NCI-H345 (cell line): ENCODE results near the gene KSR2.

Experiments used
- DNase-seq: peaks from one replicate; lab custom pipeline; 2025; lab: John Stamatoyannopoulos, UW

KSR2 gene

GRCh38 chr12:117491711-117492110 is 477.1 kb downstream of the KSR2 start:
- no peak for DNase-seq

GRCh38 chr12:117490130-117490529 is 478.7 kb downstream of the KSR2 start:
- DNase-seq, result no peak

- no peak for DNase-seq
These were observed 479.1 kb downstream of the KSR2 start for GRCh38 chr12:117489671-117490070.

GRCh38 chr12:117486840-117487659 is 481.7 kb downstream of the KSR2 start:
- DNase-seq, result no peak

GRCh38 chr12:117485984-117486839 is 482.6 kb downstream of the KSR2 start:
- DNase-seq, result peak; percentile 98

GRCh38 chr12:117484901-117485300 is 483.9 kb downstream of the KSR2 start:
- DNase-seq, result no peak

- no peak for DNase-seq
These were observed 485.3 kb downstream of the KSR2 start for GRCh38 chr12:117483501-117483900.

GRCh38 chr12:117481470-117481869 is 487.3 kb downstream of the KSR2 start:
- DNase-seq, result no peak

GRCh38 chr12:117476341-117476740 is 492.4 kb downstream of the KSR2 start:
- DNase-seq, result no peak

GRCh38 chr12:117473856-117474255 is 494.9 kb downstream of the KSR2 start:
- DNase-seq, result no peak

GRCh38 chr12:117472983-117473382 is 495.8 kb downstream of the KSR2 start:
- no peak for DNase-seq

GRCh38 chr12:117470804-117471203 is 498.0 kb downstream of the KSR2 start:
- no peak for DNase-seq

- no peak for DNase-seq
These were observed 498.8 kb downstream of the KSR2 start for GRCh38 chr12:117469883-117470483.

- DNase-seq, result peak; percentile 79
These were observed 500.8 kb downstream of the KSR2 start for GRCh38 chr12:117468016-117468415.

GRCh38 chr12:117467588-117467987 is 501.2 kb downstream of the KSR2 start:
- DNase-seq, result no peak

GRCh38 chr12:117466677-117467362 is 502.0 kb downstream of the KSR2 start:
- no peak for DNase-seq

- no peak for DNase-seq
These were observed 507.1 kb downstream of the KSR2 start for GRCh38 chr12:117461732-117462131.

- DNase-seq, result no peak
These were observed 509.6 kb downstream of the KSR2 start for GRCh38 chr12:117459229-117459628.

GRCh38 chr12:117457189-117457588 is 511.6 kb downstream of the KSR2 start:
- DNase-seq, result no peak

- DNase-seq, result no peak
These were observed 512.7 kb downstream of the KSR2 start for GRCh38 chr12:117456076-117456475.

- no peak for DNase-seq
These were observed 514.8 kb downstream of the KSR2 start for GRCh38 chr12:117453961-117454360.

- no peak for DNase-seq
These were observed 516.7 kb downstream of the KSR2 start for GRCh38 chr12:117452112-117452511.
